ENCODE measurements around the gene UBA1. TPM values are rescaled to one million over a fixed set of nuclear protein-coding genes. Genes with fewer than 3 reads are reported as not detected.

UBA1 gene
- total and polyA plus RNA-seq, 9 donors, result 90.0 to 196 (median 155) TPM

DNA sequence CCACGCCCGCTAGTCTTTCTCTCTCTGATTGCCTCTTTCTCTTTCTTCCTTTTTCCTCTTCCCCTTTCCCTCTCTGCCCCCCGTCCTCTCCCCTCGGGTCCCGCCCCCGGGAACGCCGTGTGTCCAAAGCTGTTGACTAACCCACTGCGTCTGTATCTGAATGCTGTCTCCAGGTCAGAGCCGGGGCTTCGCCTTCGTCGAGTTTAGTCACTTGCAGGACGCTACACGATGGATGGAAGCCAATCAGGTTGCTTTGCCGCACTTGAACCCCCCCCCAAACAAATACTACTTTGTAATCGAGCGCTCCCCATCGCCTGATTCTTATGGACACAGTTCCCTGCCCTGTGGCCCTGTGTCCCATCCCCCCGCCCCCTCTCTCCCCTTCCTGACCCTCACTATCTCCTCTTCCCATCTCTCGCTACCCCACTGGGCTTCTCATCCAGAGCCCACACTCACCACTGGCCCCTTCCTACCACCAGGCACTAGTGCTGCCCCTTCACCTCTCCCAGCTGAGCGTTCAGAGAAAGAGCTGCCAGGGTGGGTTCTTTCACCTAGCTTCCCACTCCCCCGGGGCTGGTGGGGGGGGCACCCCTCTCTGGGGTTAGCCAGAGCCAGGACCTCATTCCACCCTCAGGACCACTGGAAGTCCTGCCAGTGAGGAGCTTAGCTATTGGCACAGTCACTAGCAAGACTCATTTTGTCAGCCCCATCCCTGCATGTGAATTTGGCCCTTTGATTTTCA is 18.6 kb upstream of the UBA1 start:
- DNase-seq, result peak in 1 of 5 donors; percentile 26
- no peaks in the 10 kb centered on the region for H3K9me3 ChIP-seq
- no peak overlapping the region for H3K4me3 ChIP-seq
- TF ChIP-seq EP300 (IDR thresholded peaks at IDR 0.05) (no peak), POLR2A (IDR thresholded peaks at IDR 0.05) (no peak)
- TF ChIP-seq, protein P1, sequence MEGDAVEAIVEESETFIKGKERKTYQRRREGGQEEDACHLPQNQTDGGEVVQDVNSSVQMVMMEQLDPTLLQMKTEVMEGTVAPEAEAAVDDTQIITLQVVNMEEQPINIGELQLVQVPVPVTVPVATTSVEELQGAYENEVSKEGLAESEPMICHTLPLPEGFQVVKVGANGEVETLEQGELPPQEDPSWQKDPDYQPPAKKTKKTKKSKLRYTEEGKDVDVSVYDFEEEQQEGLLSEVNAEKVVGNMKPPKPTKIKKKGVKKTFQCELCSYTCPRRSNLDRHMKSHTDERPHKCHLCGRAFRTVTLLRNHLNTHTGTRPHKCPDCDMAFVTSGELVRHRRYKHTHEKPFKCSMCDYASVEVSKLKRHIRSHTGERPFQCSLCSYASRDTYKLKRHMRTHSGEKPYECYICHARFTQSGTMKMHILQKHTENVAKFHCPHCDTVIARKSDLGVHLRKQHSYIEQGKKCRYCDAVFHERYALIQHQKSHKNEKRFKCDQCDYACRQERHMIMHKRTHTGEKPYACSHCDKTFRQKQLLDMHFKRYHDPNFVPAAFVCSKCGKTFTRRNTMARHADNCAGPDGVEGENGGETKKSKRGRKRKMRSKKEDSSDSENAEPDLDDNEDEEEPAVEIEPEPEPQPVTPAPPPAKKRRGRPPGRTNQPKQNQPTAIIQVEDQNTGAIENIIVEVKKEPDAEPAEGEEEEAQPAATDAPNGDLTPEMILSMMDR (IDR thresholded peaks at IDR 0.05), result no peak
- H3K36me3 ChIP-seq, result no peaks in the 10 kb centered on the region
- intact Hi-C loops (cut with DNase I), result no loop called here
- no peaks in the 10 kb centered on the region for H3K4me1 ChIP-seq (ENCODE audit: insufficient read depth)
- H3K27ac ChIP-seq, result no peak overlapping the region
- 75 to 81% (median 75%) methylated on average over 23 of the region's 23 CpGs for WGBS, 3 donors
- no peaks in the 10 kb centered on the region for H3K27me3 ChIP-seq

DNA sequence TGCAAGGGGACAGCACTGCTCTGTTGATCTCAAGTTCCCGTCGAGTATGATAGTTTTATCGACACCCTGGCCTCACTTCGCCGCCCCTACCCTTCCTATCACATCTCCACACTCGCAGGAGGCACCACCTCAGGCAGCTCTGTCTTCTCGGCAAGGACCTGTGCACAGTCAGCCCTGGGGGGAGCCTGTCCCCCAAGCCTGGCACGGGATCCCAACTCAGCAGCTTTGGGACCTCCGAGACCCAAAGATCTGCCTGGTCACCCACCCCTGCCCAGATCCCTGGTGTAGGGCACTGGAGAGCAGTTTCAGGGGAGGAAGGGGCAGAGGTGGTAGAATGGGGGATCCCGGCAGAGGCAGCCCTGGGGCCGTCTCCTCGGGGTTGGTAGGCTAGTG is 18.0 kb upstream of the UBA1 start:
- H3K36me3 ChIP-seq, result no peaks in the 10 kb centered on the region
- intact Hi-C loops (cut with DNase I), result no loop called here
- H3K9me3 ChIP-seq, result no peaks in the 10 kb centered on the region
- H3K4me3 ChIP-seq, result no peak overlapping the region
- DNase-seq, result peak in 1 of 5 donors; percentile 10
- H3K27ac ChIP-seq, result no peak overlapping the region
- H3K4me1 ChIP-seq (ENCODE audit: insufficient read depth), result no peaks in the 10 kb centered on the region
- no peaks in the 10 kb centered on the region for H3K27me3 ChIP-seq
- TF ChIP-seq POLR2A (IDR thresholded peaks at IDR 0.05) (no peak), EP300 (IDR thresholded peaks at IDR 0.05) (no peak)
- TF ChIP-seq, protein P1 (IDR thresholded peaks at IDR 0.05), result no peak
- 84 to 89% (median 84%) methylated on average over 12 of the region's 12 CpGs for WGBS, 3 donors

DNA sequence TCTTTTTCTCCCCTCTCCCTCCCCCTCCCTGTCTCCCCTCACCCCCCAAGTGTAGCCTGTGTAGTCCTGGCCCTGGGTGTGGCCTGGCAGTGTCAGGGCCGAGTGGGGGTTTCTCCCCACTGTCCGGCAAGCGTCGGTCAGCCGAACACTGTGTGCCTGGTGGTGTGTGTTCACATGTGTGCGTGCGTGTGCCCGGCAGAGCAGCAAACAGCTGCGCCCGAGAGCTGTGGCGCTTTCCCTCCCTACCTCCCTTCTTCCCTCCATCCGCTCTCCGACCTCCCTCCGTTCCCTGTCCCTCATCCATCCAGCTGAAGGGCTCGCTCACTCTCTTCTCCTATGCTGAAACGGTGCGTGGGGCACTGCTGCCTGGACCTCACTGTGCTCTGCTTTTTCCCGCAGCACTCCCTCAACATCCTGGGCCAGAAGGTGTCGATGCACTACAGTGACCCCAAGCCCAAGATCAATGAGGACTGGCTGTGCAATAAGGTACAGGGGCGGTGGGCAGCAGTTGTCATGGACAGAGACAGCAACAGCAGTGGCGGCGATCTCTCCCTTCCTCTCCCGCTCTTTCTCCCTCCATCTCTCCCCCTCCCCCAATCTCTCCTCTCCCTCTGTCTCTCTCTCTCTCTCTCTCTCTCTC is 17.4 kb upstream of the UBA1 start:
- Histone ChIP-seq H3K36me3 (no peaks in the 10 kb centered on the region), H3K9me3 (no peaks in the 10 kb centered on the region), H3K27me3 (no peaks in the 10 kb centered on the region), H3K4me3 (no peak overlapping the region), H3K4me1 (ENCODE audit: insufficient read depth) (no peaks in the 10 kb centered on the region), H3K27ac (no peak overlapping the region)
- 78 to 82% (median 81%) methylated on average over 23 of the region's 23 CpGs for WGBS, 3 donors
- intact Hi-C loops (cut with DNase I), result no loop called here
- DNase-seq, result peak in 1 of 5 donors; percentile 17
- TF ChIP-seq, protein P1 (IDR thresholded peaks at IDR 0.05), result no peak
- TF ChIP-seq EP300 (IDR thresholded peaks at IDR 0.05) (no peak), POLR2A (IDR thresholded peaks at IDR 0.05) (no peak)

DNA sequence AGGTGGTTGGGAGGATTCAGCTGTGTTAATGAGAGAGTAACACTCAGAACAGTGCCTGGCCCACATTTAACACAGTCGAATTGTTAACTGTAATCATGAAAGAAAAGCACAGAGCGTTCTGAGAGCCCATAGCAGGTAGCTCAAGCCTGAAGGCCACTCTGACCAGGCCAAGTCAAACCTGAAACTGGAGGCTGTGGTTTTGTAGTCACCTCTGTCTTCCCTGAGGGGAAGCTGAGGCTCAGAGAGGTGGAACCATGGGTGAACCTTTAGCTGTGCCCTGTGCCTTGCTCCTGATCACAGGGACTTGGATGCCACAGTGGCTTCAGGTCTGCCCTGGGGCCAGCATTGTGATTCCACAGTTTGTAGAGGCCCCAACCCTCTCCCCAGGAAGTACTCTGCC is 16.6 kb upstream of the UBA1 start:
- WGBS, 3 donors, result 54 to 79% (median 71%) methylated on average over 2 of the region's 2 CpGs
- H3K4me1 ChIP-seq (ENCODE audit: insufficient read depth), result no peaks in the 10 kb centered on the region
- no peaks in the 10 kb centered on the region for H3K9me3 ChIP-seq
- H3K36me3 ChIP-seq, result no peaks in the 10 kb centered on the region
- H3K27ac ChIP-seq, result no peak overlapping the region
- no peak overlapping the region for H3K4me3 ChIP-seq
- no peaks in the 10 kb centered on the region for H3K27me3 ChIP-seq
- TF ChIP-seq, protein P1 (IDR thresholded peaks at IDR 0.05), result no peak
- TF ChIP-seq POLR2A (IDR thresholded peaks at IDR 0.05), result no peak
- TF ChIP-seq EP300 (IDR thresholded peaks at IDR 0.05), result no peak
- intact Hi-C loops (cut with DNase I), result no loop called here
- DNase-seq, result peak in 1 of 5 donors; percentile 6
